A673 (cell line): ENCODE measurements around the gene WWTR1. TPM values are rescaled to one million over a fixed set of nuclear protein-coding genes. Genes with fewer than 3 reads are reported as not detected.

Source experiments
- BruUV-seq: library from RNA; stranded (reverse); fragments of 400-500 nt; replicated peaks from 2 replicates; lab custom pipeline; 2021; lab: Mats Ljungman, UMichigan
- CTCF ChIA-PET: fragments of 300-600 bp; sonication (Branson Sonifier 250); formaldehyde crosslinking; loops from one replicate; lab custom pipeline; 2022; ENCODE audit warnings: antibody characterized with exemption; lab: Charles Lee
- POLR2A ChIA-PET: fragments of 300-600 bp; sonication (Branson Sonifier 250); formaldehyde crosslinking; loops from one replicate; lab custom pipeline; 2022; ENCODE audit warnings: antibody characterized with exemption; ENCODE audit not compliant: low non-redundant PET; lab: Charles Lee
- DNase-seq: peaks from one replicate; pipeline ENCODE4 v3.0.0-alpha.2; 2015; ENCODE audit warnings: low spot score
- H3K27ac ChIP-seq: fragments of 200-600 bp; sonication (generic); 2 replicates; pipeline ENCODE4 v1.5.1; 2016; ENCODE audit warnings: mixed run types, low read depth, mild to moderate bottlenecking, mixed read lengths, antibody characterized with exemption, low read length; ENCODE audit not compliant: poor library complexity, severe bottlenecking
- H3K27me3 ChIP-seq: fragments of 200-600 bp; sonication (generic); replicated peaks from 2 replicates; pipeline ENCODE4 v1.6.1; 2017; ENCODE audit warnings: mixed run types, low read depth, mild to moderate bottlenecking, mixed read lengths, antibody characterized with exemption, low read length; ENCODE audit not compliant: insufficient read depth, poor library complexity
- H3K36me3 ChIP-seq: fragments of 200-600 bp; sonication (generic); 2 replicates; pipeline ENCODE4 v1.6.1; 2016; ENCODE audit warnings: mixed run types, mild to moderate bottlenecking, mixed read lengths, antibody characterized with exemption, low read length; ENCODE audit not compliant: insufficient read depth, poor library complexity, severe bottlenecking
- H3K4me1 ChIP-seq: fragments of 200-600 bp; sonication (generic); 2 replicates; pipeline ENCODE4 v1.6.1; 2017; ENCODE audit warnings: mixed run types, mild to moderate bottlenecking, mixed read lengths, antibody characterized with exemption, low read length; ENCODE audit not compliant: insufficient read depth, poor library complexity, severe bottlenecking
- H3K4me3 ChIP-seq: fragments of 200-600 bp; sonication (generic); 2 replicates; pipeline ENCODE4 v1.5.1; 2016; ENCODE audit warnings: low read depth, mixed run types, mild to moderate bottlenecking, mixed read lengths, low read length; ENCODE audit not compliant: poor library complexity, severe bottlenecking
- H3K9me3 ChIP-seq: fragments of 200-600 bp; sonication (generic); 2 replicates; pipeline ENCODE4 v1.6.1; 2016; ENCODE audit warnings: mixed run types, low read depth, mild to moderate bottlenecking, mixed read lengths, antibody characterized with exemption, low read length; ENCODE audit not compliant: poor library complexity, severe bottlenecking
- CTCF ChIP-seq: fragments of 300-800, 200-600 bp; sonication (generic); conservative IDR thresholded peaks from 2 replicates; pipeline ENCODE4 v1.5.1; 2017; ENCODE audit warnings: low read depth, mild to moderate bottlenecking, antibody characterized with exemption, low read length, moderate library complexity, mixed read lengths
- EZH2 ChIP-seq: fragments of 200-600 bp; sonication (generic); IDR thresholded peaks from 2 replicates; pipeline ENCODE4 v1.6.1; 2017; ENCODE audit warnings: borderline replicate concordance, low read depth, mild to moderate bottlenecking, mixed read lengths, antibody characterized with exemption, low read length; ENCODE audit not compliant: poor library complexity, severe bottlenecking
- intact Hi-C: fragments of 100-400 bp; cut with micrococcal nuclease; formaldehyde crosslinking; loops from one replicate; pipeline ENCODE4 v1.10.0; 2022; ENCODE audit not compliant: unreplicated experiment
- total RNA-seq: library from RNA; stranded (reverse); gene quantifications from 2 replicates; pipeline ENCODE4 v1.2.3, GENCODE V29; 2021

The WWTR1 gene
- total RNA-seq, 1 experiment from 2014 or later, result 76.8 TPM

GRCh38 chr3:149618151-149619123, 39.4 kb downstream of the WWTR1 start:
- DNase-seq, result peak; percentile 56
- intact Hi-C loops, result no loop called here
- no peaks in the 10 kb centered on the region for H3K9me3 ChIP-seq
- no peaks in the 10 kb centered on the region for H3K27me3 ChIP-seq
- H3K36me3 ChIP-seq, result no peaks in the 10 kb centered on the region
- H3K4me1 ChIP-seq, result peaks cover 58% of the 10 kb centered on the region
- no TSS peak for BruUV-seq
- H3K4me3 ChIP-seq, result no peak overlapping the region
- ChIA-PET POLR2A (no interaction called here), CTCF (no interaction called here)
- TF ChIP-seq EZH2 (no peak), CTCF (no peak)
- no peak overlapping the region for H3K27ac ChIP-seq

- TF ChIP-seq CTCF (no peak), EZH2 (no peak)
- intact Hi-C loops, result no loop called here
- H3K4me1 ChIP-seq, result peaks cover 58% of the 10 kb centered on the region
- ChIA-PET CTCF (no interaction called here), POLR2A (no interaction called here)
- no peaks in the 10 kb centered on the region for H3K36me3 ChIP-seq
- no peak for DNase-seq
- no peaks in the 10 kb centered on the region for H3K9me3 ChIP-seq
- BruUV-seq, result no TSS peak
- no peak overlapping the region for H3K4me3 ChIP-seq
- H3K27ac ChIP-seq, result no peak overlapping the region
- no peaks in the 10 kb centered on the region for H3K27me3 ChIP-seq
Observed at GRCh38 chr3:149615731-149616221, 42.0 kb downstream of the WWTR1 start.

GRCh38 chr3:149613988-149614387, 43.8 kb downstream of the WWTR1 start:
- H3K4me1 ChIP-seq, result peaks cover 55% of the 10 kb centered on the region

More at GRCh38 chr3:149613988-149614387, 43.8 kb downstream of the WWTR1 start:
- TF ChIP-seq EZH2 (no peak), CTCF (no peak)
- POLR2A ChIA-PET, result interaction anchor here (1.1 kb wide), 1 partner anchor 44 kb away, joined by 3 read pairs; the partner anchor contains the start of gene WWTR1
- Histone ChIP-seq H3K27ac (no peak overlapping the region), H3K4me3 (no peak overlapping the region), H3K36me3 (no peaks in the 10 kb centered on the region), H3K27me3 (no peaks in the 10 kb centered on the region), H3K9me3 (no peaks in the 10 kb centered on the region)
- no TSS peak for BruUV-seq
- intact Hi-C loops, result no loop called here
- CTCF ChIA-PET, result no interaction called here
- DNase-seq, result no peak
